HEK293 (cell line): ENCODE results near the gene FBXL4.

Experiments
- OVOL3 ChIP-seq: fragments of 450-650 bp; formaldehyde crosslinking; IDR thresholded peaks from 2 replicates; pipeline ENCODE4 v1.5.1; 2016; ENCODE audit warnings: missing biosample characterization, missing genetic modification characterization
- PATZ1 ChIP-seq: fragments of 450-650 bp; formaldehyde crosslinking; IDR thresholded peaks from 2 replicates; pipeline ENCODE4 v1.5.1; 2016; ENCODE audit warnings: missing biosample characterization, missing genetic modification characterization
- PRDM10 ChIP-seq: fragments of 450-650 bp; formaldehyde crosslinking; IDR thresholded peaks from 2 replicates; pipeline ENCODE4 v1.5.1; 2016; ENCODE audit warnings: missing biosample characterization, missing genetic modification characterization
- PRDM4 ChIP-seq: fragments of 450-650 bp; formaldehyde crosslinking; IDR thresholded peaks from 2 replicates; pipeline ENCODE4 v1.5.1; 2017; ENCODE audit warnings: missing biosample characterization, missing genetic modification characterization
- TSHZ1 ChIP-seq: fragments of 450-650 bp; formaldehyde crosslinking; IDR thresholded peaks from 2 replicates; pipeline ENCODE4 v1.5.1; 2016; ENCODE audit warnings: missing biosample characterization, missing genetic modification characterization, borderline replicate concordance
- YY1 ChIP-seq: fragments of 450-650 bp; formaldehyde crosslinking; IDR thresholded peaks from 2 replicates; pipeline ENCODE4 v1.5.1; 2018; ENCODE audit warnings: missing biosample characterization, missing genetic modification characterization
- ZFP37 ChIP-seq: fragments of 450-650 bp; formaldehyde crosslinking; IDR thresholded peaks from 2 replicates; pipeline ENCODE4 v1.5.1; 2016; ENCODE audit warnings: missing biosample characterization, missing genetic modification characterization
- ZNF133 ChIP-seq: fragments of 450-650 bp; formaldehyde crosslinking; IDR thresholded peaks from 2 replicates; pipeline ENCODE4 v1.5.1; 2016; ENCODE audit warnings: missing biosample characterization, missing genetic modification characterization
- ZNF223 ChIP-seq: fragments of 450-650 bp; formaldehyde crosslinking; IDR thresholded peaks from 2 replicates; pipeline ENCODE4 v1.5.1; 2016; ENCODE audit warnings: missing biosample characterization, missing genetic modification characterization
- ZNF394 ChIP-seq: fragments of 450-650 bp; formaldehyde crosslinking; IDR thresholded peaks from 2 replicates; pipeline ENCODE4 v1.5.1; 2016; ENCODE audit warnings: missing biosample characterization, missing genetic modification characterization, mild to moderate bottlenecking, moderate library complexity, borderline replicate concordance
- ZNF416 ChIP-seq: fragments of 450-650 bp; formaldehyde crosslinking; IDR thresholded peaks from 2 replicates; pipeline ENCODE4 v1.5.1; 2016; ENCODE audit warnings: missing biosample characterization, missing genetic modification characterization
- ZNF514 ChIP-seq: fragments of 450-650 bp; formaldehyde crosslinking; IDR thresholded peaks from 2 replicates; pipeline ENCODE4 v1.5.1; 2016; ENCODE audit warnings: missing biosample characterization, missing genetic modification characterization
- ZNF518A ChIP-seq: fragments of 450-650 bp; formaldehyde crosslinking; conservative IDR thresholded peaks from 2 replicates; pipeline ENCODE4 v1.5.1; 2016; ENCODE audit warnings: low read depth, missing biosample characterization, missing genetic modification characterization
- ZNF549 ChIP-seq: fragments of 450-650 bp; IDR thresholded peaks from 2 replicates; pipeline ENCODE4 v1.5.1; 2018; ENCODE audit warnings: missing biosample characterization, missing genetic modification characterization, mild to moderate bottlenecking, inconsistent platforms, moderate library complexity
- ZNF596 ChIP-seq: fragments of 450-650 bp; IDR thresholded peaks from 2 replicates; pipeline ENCODE4 v1.5.0; 2018; ENCODE audit warnings: missing biosample characterization, mild to moderate bottlenecking, missing genetic modification characterization, moderate library complexity
- ZNF610 ChIP-seq: fragments of 450-650 bp; formaldehyde crosslinking; IDR thresholded peaks from 2 replicates; pipeline ENCODE4 v1.5.1; 2016; ENCODE audit warnings: missing biosample characterization, missing genetic modification characterization, borderline replicate concordance
- ZNF623 ChIP-seq: fragments of 450-650 bp; formaldehyde crosslinking; IDR thresholded peaks from 2 replicates; pipeline ENCODE4 v1.5.1; 2016; ENCODE audit warnings: missing biosample characterization, missing genetic modification characterization
- ZNF629 ChIP-seq: fragments of 450-650 bp; formaldehyde crosslinking; IDR thresholded peaks from 2 replicates; pipeline ENCODE4 v1.5.1; 2017; ENCODE audit warnings: missing biosample characterization, missing genetic modification characterization
- ZSCAN18 ChIP-seq: fragments of 450-650 bp; formaldehyde crosslinking; IDR thresholded peaks from 2 replicates; pipeline ENCODE4 v1.5.1; 2016; ENCODE audit warnings: missing biosample characterization, missing genetic modification characterization

Gene FBXL4

GRCh38 chr6:98833307-98834059 is 114.3 kb downstream of the FBXL4 start (continued):
- TF ChIP-seq ZNF518A (tag by site-specific recombination) = no peak
- TF ChIP-seq YY1 (tag by site-specific recombination) = peak; percentile 16; the same call in 1 of the 2 replicates
- TF ChIP-seq TSHZ1 (tag by site-specific recombination) = no peak
- TF ChIP-seq ZNF514 = no peak
- TF ChIP-seq ZNF223 (tag by site-specific recombination) = no peak
- peak; percentile 52; the same call in 1 of the 2 replicates for TF ChIP-seq PATZ1 (tag by site-specific recombination)
- 0 out of 2 replicates have a peak, but pooled peaks have one; percentile 27 for TF ChIP-seq PRDM4
- no peak for TF ChIP-seq ZNF394 (tag by site-specific recombination)
- no peak for TF ChIP-seq ZNF596
- TF ChIP-seq PRDM10 (tag by site-specific recombination) = no peak
- no peak for TF ChIP-seq ZFP37 (tag by site-specific recombination)
- no peak for TF ChIP-seq ZNF623 (tag by site-specific recombination)
- peak; percentile 18; the same call in 1 of the 2 replicates for TF ChIP-seq ZNF610 (tag by site-specific recombination)
- TF ChIP-seq OVOL3 (tag by site-specific recombination) = no peak
- TF ChIP-seq ZNF416 (tag by site-specific recombination) = no peak
- TF ChIP-seq ZNF133 (tag by site-specific recombination) = no peak
- no peak for TF ChIP-seq ZNF629 (tag by site-specific recombination)
- no peak for TF ChIP-seq ZNF549 (tag by site-specific recombination)
- TF ChIP-seq ZSCAN18 (tag by site-specific recombination) = no peak
